Retinal pigment epithelial cell (primary cell): ENCODE measurements around the gene CST6.

ENCODE experiments used
- DNase-seq: peaks from one replicate; pipeline ENCODE4 v3.0.0-alpha.2; 2010; ENCODE audit warnings: low read depth
- H3K4me3 ChIP-seq: 2 replicates; pipeline ENCODE4 v1.5.1; 2011; ENCODE audit warnings: mild to moderate bottlenecking, low read length, control low read depth, moderate library complexity
- CTCF ChIP-seq: conservative IDR thresholded peaks from 2 replicates; pipeline ENCODE4 v1.5.1; 2011; ENCODE audit warnings: low read depth, low read length, control low read depth, inconsistent platforms

The CST6 gene

GRCh38 chr11:66056501-66056900, 44.7 kb downstream of the CST6 start:
- H3K4me3 ChIP-seq: no peak overlapping the region
- TF ChIP-seq CTCF: no peak
- no peak for DNase-seq

- no peak for DNase-seq
- H3K4me3 ChIP-seq: no peak overlapping the region
- TF ChIP-seq CTCF: no peak
These were observed 48.3 kb downstream of the CST6 start for GRCh38 chr11:66059966-66060680.

- no peak for TF ChIP-seq CTCF
- H3K4me3 ChIP-seq: no peak overlapping the region
- no peak for DNase-seq
These were observed 49.5 kb downstream of the CST6 start for GRCh38 chr11:66061268-66061667.

GRCh38 chr11:66062408-66062807, 50.6 kb downstream of the CST6 start:
- no peak overlapping the region for H3K4me3 ChIP-seq
- no peak for TF ChIP-seq CTCF
- no peak for DNase-seq
